Esophagus squamous epithelium (tissue), 4 donors: Measurements from ENCODE around the gene PTPRN2.

ENCODE experiments used
- CTCF ChIP-seq, 6 experiments: fragments of 450-650 bp in 4 of 6; fragments of 200-600 bp in 2 of 6; sonication (generic) in 2 of 6; IDR thresholded peaks; one replicate each; pipeline ENCODE4 v1.5.1; 2016 to 2019; ENCODE audit warnings: antibody characterized with exemption in 6 of 6, mild to moderate bottlenecking in 4 of 6, moderate library complexity in 4 of 6
- POLR2A ChIP-seq, 4 donors: fragments of 450-650 bp; IDR thresholded peaks; one replicate each; pipeline ENCODE4 v1.6.1; 2017; ENCODE audit warnings: antibody characterized with exemption in 4 of 4, mild to moderate bottlenecking in 4 of 4, moderate library complexity in 3 of 4

- no peak for TF ChIP-seq CTCF (IDR thresholded peaks at IDR 0.05)
- TF ChIP-seq POLR2A (IDR thresholded peaks at IDR 0.05), result no peak
Observed at GRCh38 chr7:158631574-158632195, 44.1 kb upstream of the PTPRN2 start.
